Lung (tissue), 12 donors: Measurements from ENCODE around the gene OGFOD3. TPM values are rescaled to one million over a fixed set of nuclear protein-coding genes. Genes with fewer than 3 reads are reported as not detected.

ENCODE experiments used
- ATAC-seq: fragments of 200-7000 bp; cut with Tn5 transposase; one replicate; pipeline ENCODE4 v1.9.1; 2020; ENCODE audit warnings: moderate number of reproducible peaks; ENCODE audit not compliant: insufficient read depth, low FRiP score
- DNase-seq, 3 donors: peaks; one replicate each; pipeline ENCODE4 v3.0.0-alpha.2; 2013 to 2017
- H3K27ac ChIP-seq, 2 donors: one replicate each; pipeline ENCODE4 v1.5.1; 2013; ENCODE audit warnings: mild to moderate bottlenecking in 2 of 2, moderate library complexity in 2 of 2, control low read depth in 1 of 2, inconsistent platforms in 1 of 2, low read depth in 1 of 2, low read length in 1 of 2
- H3K27me3 ChIP-seq, 3 donors: one replicate each; pipeline ENCODE4 v1.5.1; 2013; ENCODE audit warnings: low read length in 2 of 3; ENCODE audit not compliant: control insufficient read depth in 3 of 3, insufficient read depth in 3 of 3
- H3K36me3 ChIP-seq, 4 donors: one replicate each; pipeline ENCODE4 v1.5.1; 2013; ENCODE audit warnings: low read length in 4 of 4, mild to moderate bottlenecking in 1 of 4, moderate library complexity in 1 of 4; ENCODE audit not compliant: control insufficient read depth in 4 of 4, insufficient read depth in 4 of 4
- H3K4me1 ChIP-seq, 5 donors: one replicate each; pipeline ENCODE4 v1.5.1; 2013; ENCODE audit warnings: low read length in 5 of 5, mild to moderate bottlenecking in 2 of 5, moderate library complexity in 1 of 5; ENCODE audit not compliant: control insufficient read depth in 5 of 5, insufficient read depth in 5 of 5
- H3K4me3 ChIP-seq: one replicate; pipeline ENCODE4 v1.5.1; 2013; ENCODE audit warnings: mild to moderate bottlenecking, control low read depth, moderate library complexity
- H3K9ac ChIP-seq, 2 donors: one replicate each; pipeline ENCODE4 v1.5.1; 2013; ENCODE audit warnings: low read length in 2 of 2, control low read depth in 1 of 2; ENCODE audit not compliant: insufficient read depth in 1 of 2
- H3K9me3 ChIP-seq, 4 donors: one replicate each; pipeline ENCODE4 v1.5.1; 2013; ENCODE audit warnings: low read length in 3 of 4, mild to moderate bottlenecking in 1 of 4, moderate library complexity in 1 of 4; ENCODE audit not compliant: control insufficient read depth in 4 of 4, insufficient read depth in 3 of 4
- CTCF ChIP-seq: IDR thresholded peaks from 2 replicates; pipeline ENCODE4 v1.5.1; 2012; ENCODE audit warnings: mild to moderate bottlenecking; ENCODE audit errors: control extremely low read depth, extremely low read depth
- WGBS, 2 donors: extraction: QIAGEN DNeasy Blood & Tissue Kit; methylation state at CpG; one replicate each; pipeline ENCODE4 v1.1.7; 2013; 5-methylcytosine and 5-hydroxymethylcytosine counted together
- polyA plus RNA-seq, 2 donors: library from polyadenylated mRNA; stranded (reverse); fragments of 200-250 nt; gene quantifications; one replicate each; pipeline ENCODE4 v1.2.1, GENCODE V29; 2013
- total RNA-seq, 2 donors: library from RNA; depleted of rRNA in 1 of 2; stranded (reverse); fragments of >200 nt in 1 of 2; gene quantifications; one replicate each; pipeline ENCODE4 v1.2.1, GENCODE V29; 2014 to 2021
- donor health status: control.
- donor health status: control.
- donor health status: Bipolar disorder and iron deficiency.
- donor health status: healthy.
- donor health status: DM: yes; HTN: yes; CAD: no.

OGFOD3 gene
- total and polyA plus RNA-seq, 4 donors, result 20.6 to 41.6 (median 29.8) TPM

DNA sequence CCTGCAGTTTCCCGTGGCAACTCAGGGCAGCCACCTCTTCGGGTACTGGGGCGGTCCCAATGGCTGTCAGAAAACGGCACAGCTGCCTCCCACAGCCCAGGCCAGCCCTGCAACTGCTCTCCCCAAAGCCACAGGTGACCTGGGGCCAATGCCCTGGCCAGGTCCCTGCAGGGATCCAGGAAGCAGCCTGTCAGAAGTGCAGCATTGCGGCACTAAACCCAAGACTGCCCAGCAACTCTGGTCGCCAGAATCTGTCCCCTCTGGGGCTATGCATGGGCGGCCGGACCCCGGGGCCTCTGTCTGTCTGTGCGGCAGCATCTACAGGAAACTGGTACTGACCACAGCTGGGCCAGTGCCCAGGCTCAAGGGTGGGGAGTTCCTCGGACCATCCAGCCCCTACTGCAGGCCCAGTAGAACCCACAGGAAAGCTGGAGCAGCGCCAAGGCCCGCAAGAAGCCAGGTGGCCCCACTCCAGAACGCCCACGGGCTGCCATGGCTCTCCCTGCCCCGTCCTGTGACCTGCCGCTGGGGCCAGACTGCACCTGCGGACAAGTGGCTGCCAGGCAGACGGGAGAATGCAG is 26.6 kb upstream of the OGFOD3 start:
- ATAC-seq, result no peak
- no peak for TF ChIP-seq CTCF

DNA sequence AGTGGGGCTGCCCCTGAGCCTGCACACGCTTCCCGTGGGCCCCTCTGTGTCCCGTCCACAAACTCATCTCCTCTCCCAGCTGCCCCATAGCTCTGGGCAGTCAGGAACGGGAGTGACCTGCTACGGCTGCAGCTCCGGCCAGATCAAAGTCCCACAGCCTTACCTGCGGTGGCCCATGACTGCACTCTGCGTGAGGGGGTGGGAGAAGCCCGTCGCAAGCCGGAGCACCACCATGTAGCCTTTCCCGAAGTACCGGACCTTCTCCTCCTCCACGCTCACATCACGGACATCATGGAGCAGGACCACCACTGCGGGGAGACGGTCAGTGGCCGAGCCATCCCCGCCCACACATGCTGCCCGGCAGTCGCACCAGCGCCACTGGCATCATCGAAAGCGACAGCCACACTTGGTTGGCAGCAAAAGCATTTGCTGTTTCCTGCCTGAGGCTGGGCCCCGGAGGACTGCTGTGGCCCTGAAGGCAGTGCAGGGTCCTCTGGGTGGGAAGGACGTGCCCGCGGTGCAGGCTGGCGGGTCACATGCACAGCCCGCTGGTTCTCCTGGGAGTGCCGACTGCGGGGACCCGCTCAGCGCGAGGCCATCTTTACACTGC is 26.0 kb upstream of the OGFOD3 start:
- 92% methylated on average over 35 of the region's 35 CpGs for WGBS, 2 donors
- DNase-seq (no peak), ATAC-seq (no peak)
- no peak for TF ChIP-seq CTCF
- no peak overlapping the region for H3K9ac ChIP-seq
- peak overlapping the region in 1 of 2 donors; percentile 36 for H3K27ac ChIP-seq
- H3K36me3 ChIP-seq, result peaks cover 0 to 50% (median 5%) of the 10 kb centered on the region in 4 donors
- no peak overlapping the region for H3K4me3 ChIP-seq
- no peaks in the 10 kb centered on the region for H3K9me3 ChIP-seq
- H3K4me1 ChIP-seq, result peaks cover 0 to 16% (median 2%) of the 10 kb centered on the region in 5 donors
- no peaks in the 10 kb centered on the region for H3K27me3 ChIP-seq

More for the DNA sequence above, 26.6 kb upstream of the OGFOD3 start:
- no peak overlapping the region for H3K9ac ChIP-seq
- H3K27ac ChIP-seq, result peak overlapping the region in 1 of 2 donors; percentile 36
- WGBS, 2 donors, result 42 to 44% methylated on average over 18 to 19 of the region's 19 CpGs
- no peak for DNase-seq
- H3K4me1 ChIP-seq, result peaks cover 0 to 20% (median 5%) of the 10 kb centered on the region in 5 donors
- H3K4me3 ChIP-seq, result no peak overlapping the region
- no peaks in the 10 kb centered on the region for H3K27me3 ChIP-seq
- H3K9me3 ChIP-seq, result no peaks in the 10 kb centered on the region
- H3K36me3 ChIP-seq, result peaks cover 0 to 50% (median 5%) of the 10 kb centered on the region in 4 donors

- H3K9ac ChIP-seq, result no peak overlapping the region
- no peaks in the 10 kb centered on the region for H3K27me3 ChIP-seq
- peaks cover 0 to 12% (median 0%) of the 10 kb centered on the region in 5 donors for H3K4me1 ChIP-seq
- no peak for TF ChIP-seq CTCF
- peaks cover 0 to 50% (median 5%) of the 10 kb centered on the region in 4 donors for H3K36me3 ChIP-seq
- H3K4me3 ChIP-seq, result no peak overlapping the region
- no peak for ATAC-seq
- DNase-seq, result no peak
- WGBS, 2 donors, result 91 to 95% methylated on average over 32 to 37 of the region's 40 CpGs
- H3K9me3 ChIP-seq, result no peaks in the 10 kb centered on the region
- H3K27ac ChIP-seq, result no peak overlapping the region
These were observed 25.3 kb upstream of the OGFOD3 start for GRCh38 chr17:82443465-82444283.
